ENCODE results near the gene CYREN. TPM values are rescaled to one million over a fixed set of nuclear protein-coding genes. Genes with fewer than 3 reads are reported as not detected.

Gene CYREN
- total and polyA plus RNA-seq, 9 of the 15 experiments (the other 6 are each of a cell fraction or from before 2014, with no cell fraction given): 13.9 to 108 (median 88.8) TPM

GRCh38 chr7:135161669-135162068, 8.8 kb downstream of the CYREN start:
- no peaks in the 10 kb centered on the region for H3K9me1 ChIP-seq (ENCODE audit: control insufficient read depth, insufficient read depth, low read length)
- H3K36me3 ChIP-seq (ENCODE audit: control insufficient read depth, insufficient read depth, low read length): peaks cover 35% of the 10 kb centered on the region
- peaks cover 40% of the 10 kb centered on the region for H3K9me3 ChIP-seq (replicated peaks; ENCODE audit: control insufficient read depth, insufficient read depth, low read depth, low read length)
- H3K27ac ChIP-seq (ENCODE audit: extremely low read depth, low read depth, low read length): peak overlapping the region; percentile 77
- WGBS (ENCODE audit: insufficient coverage, low coverage, missing lambda C conversion rate): 75% methylated on average over 6 of the region's 6 CpGs
- peaks cover 12 to 27% of the 10 kb centered on the region in 2 experiments for H3K4me1 ChIP-seq (replicated peaks in 1 of 2; ENCODE audit: control insufficient read depth in 2 of 2, insufficient read depth in 2 of 2, low read length in 2 of 2)
- FAIRE-seq (no peak), DNase-seq (ENCODE audit: extremely low read depth in 1 of 4, low spot score in 3 of 4) (peak in 2 of 4 experiments; percentile 11 to 12), ATAC-seq (no peak)
- BruUV-seq (replicated peaks): no TSS peak
- no peak overlapping the region for H3K4me3 ChIP-seq
- no peak overlapping the region for H3K4me2 ChIP-seq (ENCODE audit: insufficient read depth, low read length)
- intact Hi-C loops (cut with micrococcal nuclease): loop anchor here (2.0 kb wide), 1 partner anchor 175 kb away; the partner anchor contains the start of gene AGBL3
- no peaks in the 10 kb centered on the region for H3K27me3 ChIP-seq (ENCODE audit: control insufficient read depth in 2 of 2, insufficient read depth in 2 of 2, low read length in 2 of 2)
- in situ Hi-C loops (cut with MboI): no loop called here
- no peaks in the 10 kb centered on the region for H3K79me2 ChIP-seq (ENCODE audit: control insufficient read depth, insufficient read depth, low read length)
- H4K20me1 ChIP-seq (replicated peaks; ENCODE audit: control insufficient read depth, insufficient read depth, low read length): no peaks in the 10 kb centered on the region
- ChIA-PET POLR2A (interaction anchor here (0.6 to 2.2 kb wide), 4 partner anchors 11 to 14 kb away, joined by 3 to 11 read pairs (median 8); partner anchors contain the start of gene TMEM140), CTCF (ENCODE audit: low intra/inter-chr PET ratio) (no interaction called here)
- peak overlapping the region in 1 of 2 experiments; percentile 44; a peak in 1 of 4 replicates for H3K9ac ChIP-seq (ENCODE audit: insufficient read depth in 1 of 2, low read depth in 2 of 2, low read length in 2 of 2)
- H2AFZ ChIP-seq (ENCODE audit: low read depth, low read length): peak overlapping the region; percentile 57; the same call in 1 of the 2 replicates
- no peak for TF ChIP-seq ZNF75A (CRISPR knock-in tag; IDR thresholded peaks at IDR 0.05)
- 0 out of 2 replicates have a peak, but pooled peaks have one; percentile 8 for TF ChIP-seq RHOXF2B (CRISPR knock-in tag; conservative IDR thresholded peaks at IDR 0.05)
- no peak for TF ChIP-seq NR4A1 (CRISPR knock-in tag; IDR thresholded peaks at IDR 0.05)
- no peak for TF ChIP-seq NR4A1 (tag; IDR thresholded peaks at IDR 0.05)
- no peak for TF ChIP-seq ATF4 (CRISPR knock-in tag; IDR thresholded peaks at IDR 0.05)
- no peak for TF ChIP-seq ZNF79 (CRISPR knock-in tag; IDR thresholded peaks at IDR 0.05; ENCODE audit: low read depth)
- 0 out of 2 replicates have a peak, but pooled peaks have one; percentile 49 for TF ChIP-seq ZNF232 (CRISPR knock-in tag; IDR thresholded peaks at IDR 0.05)
- TF ChIP-seq GATA2 (CRISPR knock-in tag; IDR thresholded peaks at IDR 0.05): no peak
- 0 out of 2 replicates have a peak, but pooled peaks have one; percentile 10 for TF ChIP-seq BHLHE40 (IDR thresholded peaks at IDR 0.05; ENCODE audit: low read length)
- 0 out of 2 replicates have a peak, but pooled peaks have one; percentile 14 for TF ChIP-seq PTRF (tag; IDR thresholded peaks at IDR 0.05)
- TF ChIP-seq PBX2 (CRISPR knock-in tag; IDR thresholded peaks at IDR 0.05; ENCODE audit: low read depth): no peak
- TF ChIP-seq PBX2 (tag; conservative IDR thresholded peaks at IDR 0.05; ENCODE audit: low read depth): no peak
- TF ChIP-seq POLR2G (IDR thresholded peaks at IDR 0.05; ENCODE audit: low read depth, low read length): 0 out of 2 replicates have a peak, but pooled peaks have one; percentile 41
- TF ChIP-seq MLX (CRISPR knock-in tag; conservative IDR thresholded peaks at IDR 0.05): 0 out of 4 replicates have a peak, but pooled peaks of 1 of the 2 experiments have one; percentile 20
